GM19455 (cell line): Measurements from ENCODE around the gene ONECUT3.

Experiments
- ATAC-seq: cut with Tn5 transposase; IDR thresholded peaks from one replicate; pipeline ENCODE4 v1.9.1; 2021; ENCODE audit not compliant: unreplicated experiment

Gene ONECUT3

GRCh38 chr19:1739960-1740629 is 13.2 kb upstream of the ONECUT3 start:
- ATAC-seq, result no peak

GRCh38 chr19:1742989-1743696 is 10.2 kb upstream of the ONECUT3 start:
- ATAC-seq, result no peak

- no peak for ATAC-seq
Observed at GRCh38 chr19:1744133-1744665, 9.1 kb upstream of the ONECUT3 start.

- ATAC-seq, result no peak
Observed at GRCh38 chr19:1744822-1745563, 8.3 kb upstream of the ONECUT3 start.

- no peak for ATAC-seq
Observed at GRCh38 chr19:1745589-1746031, 7.7 kb upstream of the ONECUT3 start.

GRCh38 chr19:1746401-1747284 is 6.7 kb upstream of the ONECUT3 start:
- ATAC-seq, result no peak

GRCh38 chr19:1747285-1748114 is 5.8 kb upstream of the ONECUT3 start:
- ATAC-seq, result no peak

- ATAC-seq, result no peak
Observed at GRCh38 chr19:1748115-1748872, 5.0 kb upstream of the ONECUT3 start.

- no peak for ATAC-seq
Observed at GRCh38 chr19:1748873-1749341, 4.4 kb upstream of the ONECUT3 start.

GRCh38 chr19:1749373-1750342 is 3.6 kb upstream of the ONECUT3 start:
- ATAC-seq, result no peak

GRCh38 chr19:1750343-1751021 is 2.8 kb upstream of the ONECUT3 start:
- ATAC-seq, result no peak

- ATAC-seq, result no peak
Observed at GRCh38 chr19:1751367-1752008, 1.8 kb upstream of the ONECUT3 start.

GRCh38 chr19:1752009-1752756 is 1.1 kb upstream of the ONECUT3 start:
- no peak for ATAC-seq

GRCh38 chr19:1754018-1754635 is 821 bp downstream of the ONECUT3 start:
- ATAC-seq, result no peak

- ATAC-seq, result no peak
Observed at GRCh38 chr19:1754636-1755466, 1.5 kb downstream of the ONECUT3 start.
